H1 (cell line): Measurements from ENCODE around the gene SH3RF3.

Experiments
- CEBPB ChIP-seq: IDR thresholded peaks from 2 replicates; pipeline ENCODE4 v1.6.1; 2012; ENCODE audit warnings: low read depth, low read length
- EP300 ChIP-seq, 2 experiments: IDR thresholded peaks; 1 replicate in 1 of 2; 2 replicates in 1 of 2; pipeline ENCODE4 v1.6.1; 2011 to 2012; ENCODE audit warnings: low read depth in 2 of 2, low read length in 2 of 2, mild to moderate bottlenecking in 2 of 2, borderline replicate concordance in 1 of 2, inconsistent platforms in 1 of 2, moderate library complexity in 1 of 2
- MAFK ChIP-seq: IDR thresholded peaks from 2 replicates; pipeline ENCODE4 v1.6.1; 2012; ENCODE audit warnings: low read depth, mild to moderate bottlenecking, improper control_type of control experiment, low read length
- POLR2A ChIP-seq, 2 experiments: IDR thresholded peaks; 1 replicate in 1 of 2; 2 replicates in 1 of 2; pipeline ENCODE4 v1.6.1; 2011; ENCODE audit warnings: low read depth in 2 of 2, low read length in 2 of 2, mild to moderate bottlenecking in 2 of 2; ENCODE audit errors: control extremely low read depth in 1 of 2
- TAF7 ChIP-seq: optimal IDR thresholded peaks from 2 replicates; pipeline ENCODE3; 2011; ENCODE audit warnings: low read depth, mild to moderate bottlenecking, inconsistent platforms, low read length, moderate library complexity, borderline replicate concordance
- TF ChIP-seq, protein P1 (sequence below), 3 experiments: IDR thresholded peaks; 1 replicate in 2 of 3; 2 replicates in 1 of 3; pipeline versions ENCODE4 v1.5.1 to v1.6.1; 2011; ENCODE audit warnings: low read length in 3 of 3, mild to moderate bottlenecking in 3 of 3, inconsistent platforms in 2 of 3, low read depth in 1 of 3, moderate library complexity in 1 of 3; ENCODE audit not compliant: insufficient read depth in 1 of 3; ENCODE audit errors: control extremely low read depth in 1 of 3

DNA sequence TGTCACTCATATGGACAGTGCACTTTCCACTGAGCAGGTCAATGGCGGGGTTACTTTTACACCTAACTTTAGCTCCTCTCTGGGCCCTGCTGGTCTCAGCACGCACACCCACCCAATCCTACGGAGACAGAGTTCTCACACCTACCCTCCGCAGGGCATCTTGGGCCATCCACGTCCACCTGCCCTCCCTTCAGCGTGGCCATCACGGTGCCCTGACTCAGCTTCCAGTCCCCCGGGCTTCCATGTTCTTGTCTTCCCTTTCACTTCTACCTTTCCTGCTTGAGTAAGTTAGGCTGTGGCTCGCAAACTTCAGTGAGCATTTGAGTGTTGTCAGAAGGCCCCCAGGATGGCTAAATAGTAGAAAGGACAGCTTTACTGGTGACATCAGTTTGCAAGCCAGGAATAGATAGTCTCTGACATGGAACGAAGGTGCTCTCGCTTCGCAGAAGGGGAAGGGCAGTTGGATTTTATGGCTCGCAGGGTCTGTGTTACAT, 252.4 kb downstream of the SH3RF3 start:
- TF ChIP-seq EP300 (IDR thresholded peaks at IDR 0.05; ENCODE audit: borderline replicate concordance in 1 of 2, low read depth in 2 of 2, low read length in 2 of 2) (no peak), TAF7 (no peak), POLR2A (IDR thresholded peaks at IDR 0.05; ENCODE audit: control extremely low read depth in 1 of 2, low read depth in 2 of 2, low read length in 2 of 2) (no peak), CEBPB (no peak), MAFK (no peak)
- TF ChIP-seq, protein P1, sequence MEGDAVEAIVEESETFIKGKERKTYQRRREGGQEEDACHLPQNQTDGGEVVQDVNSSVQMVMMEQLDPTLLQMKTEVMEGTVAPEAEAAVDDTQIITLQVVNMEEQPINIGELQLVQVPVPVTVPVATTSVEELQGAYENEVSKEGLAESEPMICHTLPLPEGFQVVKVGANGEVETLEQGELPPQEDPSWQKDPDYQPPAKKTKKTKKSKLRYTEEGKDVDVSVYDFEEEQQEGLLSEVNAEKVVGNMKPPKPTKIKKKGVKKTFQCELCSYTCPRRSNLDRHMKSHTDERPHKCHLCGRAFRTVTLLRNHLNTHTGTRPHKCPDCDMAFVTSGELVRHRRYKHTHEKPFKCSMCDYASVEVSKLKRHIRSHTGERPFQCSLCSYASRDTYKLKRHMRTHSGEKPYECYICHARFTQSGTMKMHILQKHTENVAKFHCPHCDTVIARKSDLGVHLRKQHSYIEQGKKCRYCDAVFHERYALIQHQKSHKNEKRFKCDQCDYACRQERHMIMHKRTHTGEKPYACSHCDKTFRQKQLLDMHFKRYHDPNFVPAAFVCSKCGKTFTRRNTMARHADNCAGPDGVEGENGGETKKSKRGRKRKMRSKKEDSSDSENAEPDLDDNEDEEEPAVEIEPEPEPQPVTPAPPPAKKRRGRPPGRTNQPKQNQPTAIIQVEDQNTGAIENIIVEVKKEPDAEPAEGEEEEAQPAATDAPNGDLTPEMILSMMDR (IDR thresholded peaks at IDR 0.05; ENCODE audit: control extremely low read depth in 1 of 3, insufficient read depth in 1 of 3, low read depth in 1 of 3, low read length in 3 of 3): no peak
